NCI-H1048 (cell line): Measurements from ENCODE around the gene EHD3.

Experiments used
- DNase-seq: peaks from one replicate; lab custom pipeline; 2025; lab: John Stamatoyannopoulos, UW

The EHD3 gene

GRCh38 chr2:31233741-31234682, at the start of gene EHD3:
Gene EHD3, plus strand, starts transcription at chr2:31234152. Its CDS starts 470 bp downstream, at chr2:31234622.
- peak; percentile 57 for DNase-seq

DNA sequence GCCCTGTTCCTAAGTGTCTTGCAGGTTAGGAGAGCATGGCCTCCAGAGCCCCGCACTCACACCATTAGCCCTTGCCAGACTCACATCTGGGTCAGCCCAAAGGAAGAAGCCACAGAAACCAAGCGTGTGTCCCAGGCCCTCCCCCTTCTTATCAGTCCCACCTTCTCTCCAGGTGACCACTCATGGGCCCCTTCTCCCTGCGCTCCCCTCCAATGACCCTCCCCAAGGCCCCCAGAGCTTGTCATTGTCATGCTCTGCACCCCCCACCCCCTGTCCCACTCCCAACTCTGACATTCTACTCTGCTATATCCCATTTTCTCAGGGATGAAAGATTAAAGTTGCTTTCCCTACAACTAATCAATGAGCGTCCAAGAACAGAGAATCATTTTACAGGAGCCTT, 46.8 kb upstream of the EHD3 start:
- DNase-seq, result no peak

GRCh38 chr2:31188131-31188530, 45.8 kb upstream of the EHD3 start:
- no peak for DNase-seq

DNA sequence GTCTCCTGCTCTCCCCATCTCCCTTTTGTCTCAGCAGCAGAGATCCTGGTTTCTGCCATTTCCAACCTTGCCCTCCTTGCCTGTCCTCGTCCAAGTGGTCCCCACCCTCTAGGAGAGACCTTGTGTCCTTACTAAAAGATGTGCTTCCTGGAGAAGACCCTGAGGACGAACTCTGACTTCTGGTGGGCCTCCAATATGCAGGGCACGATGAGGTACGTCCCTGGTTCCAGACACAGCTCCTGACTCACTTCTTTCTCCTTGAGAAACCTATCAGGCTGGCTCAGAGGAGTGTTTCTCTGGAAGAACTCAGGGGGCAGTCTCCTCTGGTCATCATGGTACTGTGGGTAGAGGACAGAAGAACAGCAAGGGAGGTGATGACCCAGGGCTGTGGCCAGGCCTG, 44.8 kb upstream of the EHD3 start:
- DNase-seq, result no peak

DNA sequence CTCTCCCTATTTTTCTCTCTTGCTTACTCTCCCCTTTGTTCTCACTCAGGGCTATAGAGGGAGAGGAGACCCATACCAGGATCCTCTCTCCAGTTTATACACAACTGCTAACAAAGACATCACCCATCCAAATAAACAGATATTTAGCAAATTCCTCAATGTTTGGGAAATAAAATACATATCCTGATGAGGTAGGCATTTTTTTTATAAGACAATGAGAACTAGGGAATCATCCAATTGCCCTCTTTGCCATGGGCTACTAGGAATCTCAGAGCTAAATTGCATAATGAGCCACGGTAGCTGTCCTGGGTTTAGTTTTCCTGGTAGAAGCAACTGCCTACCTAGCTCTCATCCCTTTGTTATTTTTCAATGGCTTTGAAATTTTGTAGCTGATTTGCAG, 43.8 kb upstream of the EHD3 start:
- no peak for DNase-seq

GRCh38 chr2:31191931-31192330, 42.0 kb upstream of the EHD3 start:
- DNase-seq, result no peak

DNA sequence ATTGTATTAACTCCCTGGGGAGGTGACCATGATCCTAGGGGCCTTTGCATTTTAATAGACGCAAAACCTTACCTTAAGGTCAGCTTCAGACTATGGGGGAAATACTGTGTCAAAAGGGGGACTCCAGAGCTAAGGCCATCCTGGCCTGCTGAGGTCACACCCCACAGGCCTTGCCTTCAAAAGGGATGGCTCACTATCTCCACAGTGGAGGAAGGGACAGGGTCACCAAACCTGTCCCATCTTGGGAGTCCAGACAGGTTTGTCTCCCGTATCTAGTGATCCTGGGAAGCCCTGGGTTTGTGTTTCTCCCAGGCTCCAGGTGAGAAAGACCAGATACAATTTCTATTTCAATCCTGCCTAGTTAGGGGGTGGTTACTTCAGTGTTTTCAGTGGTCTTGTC, 41.6 kb upstream of the EHD3 start:
- no peak for DNase-seq

DNA sequence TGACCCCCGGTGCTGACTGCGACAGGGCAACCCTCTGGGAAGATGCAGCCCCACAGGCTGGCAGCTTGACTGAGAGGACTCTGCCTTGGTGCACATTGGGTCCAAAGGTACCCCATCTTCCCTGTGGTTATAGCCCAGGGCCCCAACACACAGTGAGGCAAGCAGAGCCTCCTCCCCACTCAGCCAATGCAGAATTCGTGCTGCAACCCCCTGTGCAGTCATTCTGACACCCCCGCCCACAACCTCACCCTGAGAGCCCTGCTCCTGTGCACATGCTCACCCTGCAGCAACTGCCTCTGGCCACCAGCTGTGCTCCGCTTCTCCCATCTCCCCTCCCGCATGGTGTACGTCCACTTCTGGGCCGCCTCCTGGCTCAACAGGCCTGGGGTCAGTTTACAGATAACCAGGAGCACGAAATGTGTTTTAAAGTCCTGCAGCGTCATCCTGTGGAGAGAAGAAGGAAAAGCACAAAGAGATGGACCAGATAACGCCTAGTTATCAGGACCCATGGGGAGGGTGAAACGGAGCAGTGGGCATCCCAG, 41.0 kb upstream of the EHD3 start:
- no peak for DNase-seq

DNA sequence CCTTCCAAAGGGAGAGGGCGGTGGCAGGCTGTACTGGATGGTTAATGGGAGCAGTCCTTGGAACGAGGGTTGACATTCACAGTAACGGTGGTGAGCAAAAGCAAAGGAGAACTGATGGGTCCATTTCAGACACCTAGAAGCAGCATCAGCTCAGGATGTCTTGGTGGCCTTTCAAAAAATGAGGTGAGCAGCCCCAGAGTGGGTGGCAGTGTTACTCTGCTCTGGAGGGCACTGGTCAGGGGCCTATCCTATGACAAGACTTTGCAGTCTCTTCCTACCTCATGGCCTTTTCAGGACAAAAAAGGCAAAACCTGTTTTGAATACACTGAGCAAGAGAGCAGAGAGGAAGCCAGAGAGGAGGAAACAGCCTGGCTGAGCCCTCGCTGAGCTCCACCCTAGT, 40.1 kb upstream of the EHD3 start:
- no peak for DNase-seq

DNA sequence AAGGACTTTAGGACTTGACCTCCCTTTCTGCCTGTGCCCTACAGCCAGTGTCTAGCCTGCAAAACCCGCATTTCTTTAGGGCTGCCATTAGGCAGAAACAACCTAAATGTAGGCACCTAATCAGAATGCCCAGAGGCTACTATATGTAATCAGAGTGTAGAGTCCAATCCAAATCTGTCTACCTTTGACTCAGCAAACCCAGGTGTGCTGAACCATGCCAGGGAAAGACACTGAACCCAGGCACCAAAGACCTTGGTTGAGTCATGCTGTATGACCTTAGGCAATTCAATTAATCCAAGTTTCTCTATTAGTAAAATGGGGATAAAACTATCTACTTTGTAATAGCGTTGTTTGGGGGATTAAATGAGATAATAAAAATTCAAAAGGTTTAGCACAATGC, 37.3 kb upstream of the EHD3 start:
- no peak for DNase-seq

- no peak for DNase-seq
Measured at GRCh38 chr2:31197166-31197565, 36.8 kb upstream of the EHD3 start.

DNA sequence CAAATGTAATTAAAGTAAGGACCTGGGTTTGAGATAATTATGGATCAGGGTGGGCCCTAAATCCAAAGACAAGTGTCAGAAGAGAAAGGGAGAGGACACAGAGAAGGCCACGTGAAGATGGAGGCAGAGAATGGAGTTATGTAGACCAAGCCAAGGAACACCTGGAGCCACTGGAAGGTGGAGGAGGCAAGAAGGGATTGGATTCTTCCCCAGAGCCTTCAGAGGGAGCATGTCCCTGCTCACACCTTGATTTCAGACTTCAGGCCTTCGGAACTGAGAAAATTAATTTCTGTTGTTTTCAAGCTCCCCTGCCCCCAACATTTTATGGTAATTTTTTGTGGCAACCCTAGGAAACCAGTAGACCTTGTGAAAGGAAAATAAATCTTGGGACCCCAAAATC, 36.3 kb upstream of the EHD3 start:
- DNase-seq, result no peak

GRCh38 chr2:31199206-31199605, 34.7 kb upstream of the EHD3 start:
- no peak for DNase-seq

DNA sequence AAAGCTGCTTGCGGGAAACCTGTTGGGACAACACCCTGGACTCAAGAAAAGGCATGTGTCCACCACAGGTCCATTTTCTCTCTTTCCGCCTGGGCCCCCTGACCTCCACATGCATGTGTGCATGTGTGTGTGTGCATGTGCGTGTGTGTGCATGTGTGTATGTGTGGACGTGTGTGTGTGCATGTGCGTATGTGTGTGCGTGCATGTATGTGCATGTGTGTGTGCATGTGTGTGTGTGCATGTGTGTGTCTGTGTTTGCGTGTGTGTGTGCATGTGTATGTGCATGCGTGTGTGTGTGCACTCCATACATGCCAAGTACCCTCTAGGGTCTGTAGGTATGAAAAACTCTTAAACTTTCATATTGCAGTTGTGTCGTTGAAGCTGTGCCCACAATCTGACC, 33.0 kb upstream of the EHD3 start:
- no peak for DNase-seq

GRCh38 chr2:31202041-31202440, 31.9 kb upstream of the EHD3 start:
- no peak for DNase-seq

GRCh38 chr2:31202833-31203232, 31.1 kb upstream of the EHD3 start:
- no peak for DNase-seq

DNA sequence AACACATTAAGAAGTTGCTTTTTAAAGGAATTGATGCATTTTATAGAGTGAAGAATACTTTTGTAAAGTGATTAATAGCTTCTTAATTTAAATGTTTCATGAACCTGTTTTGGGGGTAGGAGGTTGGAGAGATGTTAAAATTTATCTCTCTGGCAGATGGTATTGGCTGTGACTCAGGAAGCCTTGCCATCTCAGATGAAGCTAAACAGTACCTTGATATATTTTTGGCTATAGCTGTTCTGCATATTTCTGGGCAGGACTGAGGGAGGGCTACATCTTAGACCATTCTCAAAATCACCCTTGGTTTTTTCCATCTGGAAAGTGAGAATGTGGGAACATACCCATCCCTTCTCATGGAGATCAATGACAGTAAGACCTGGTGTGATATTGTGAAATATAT, 30.0 kb upstream of the EHD3 start:
- no peak for DNase-seq

- no peak for DNase-seq
Measured at GRCh38 chr2:31204783-31205182, 29.2 kb upstream of the EHD3 start.

GRCh38 chr2:31205186-31205585, 28.8 kb upstream of the EHD3 start:
- DNase-seq, result no peak

GRCh38 chr2:31205613-31206012, 28.3 kb upstream of the EHD3 start:
- DNase-seq, result no peak

DNA sequence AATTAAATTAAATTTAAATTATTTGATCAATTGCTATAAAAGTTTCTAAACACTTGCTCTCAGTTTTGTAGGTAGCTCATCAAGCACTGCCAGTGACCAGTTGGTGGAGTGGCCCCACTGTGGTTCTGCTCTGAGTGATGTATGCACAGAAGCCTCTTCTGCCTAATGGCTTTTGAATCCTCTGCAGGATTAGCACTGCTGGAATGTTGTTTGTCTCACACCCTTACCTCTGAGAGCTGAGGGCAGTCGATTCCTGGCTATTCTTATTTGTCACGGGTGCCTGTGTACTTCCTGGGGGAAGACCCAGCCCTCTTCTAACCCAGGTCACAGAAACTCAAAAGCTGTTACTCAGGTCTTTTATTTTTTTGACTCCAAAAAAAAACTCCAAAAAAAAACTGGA, 26.2 kb upstream of the EHD3 start:
- DNase-seq, result no peak

GRCh38 chr2:31208240-31208639, 25.7 kb upstream of the EHD3 start:
- no peak for DNase-seq

- DNase-seq, result no peak
Measured at GRCh38 chr2:31212659-31213600, 21.0 kb upstream of the EHD3 start.
